ENCODE data around the gene LSMEM2. TPM values are rescaled to one million over a fixed set of nuclear protein-coding genes. Genes with fewer than 3 reads are reported as not detected.
"Not testable (repeated sequence)": the region's sequence is repeated elsewhere in the genome, so short reads cannot be mapped to it uniquely, and the experiment has no call there.

The LSMEM2 gene
- total and polyA plus RNA-seq, 2 experiments from 2014 or later: 0.59 to 0.86 TPM

DNA sequence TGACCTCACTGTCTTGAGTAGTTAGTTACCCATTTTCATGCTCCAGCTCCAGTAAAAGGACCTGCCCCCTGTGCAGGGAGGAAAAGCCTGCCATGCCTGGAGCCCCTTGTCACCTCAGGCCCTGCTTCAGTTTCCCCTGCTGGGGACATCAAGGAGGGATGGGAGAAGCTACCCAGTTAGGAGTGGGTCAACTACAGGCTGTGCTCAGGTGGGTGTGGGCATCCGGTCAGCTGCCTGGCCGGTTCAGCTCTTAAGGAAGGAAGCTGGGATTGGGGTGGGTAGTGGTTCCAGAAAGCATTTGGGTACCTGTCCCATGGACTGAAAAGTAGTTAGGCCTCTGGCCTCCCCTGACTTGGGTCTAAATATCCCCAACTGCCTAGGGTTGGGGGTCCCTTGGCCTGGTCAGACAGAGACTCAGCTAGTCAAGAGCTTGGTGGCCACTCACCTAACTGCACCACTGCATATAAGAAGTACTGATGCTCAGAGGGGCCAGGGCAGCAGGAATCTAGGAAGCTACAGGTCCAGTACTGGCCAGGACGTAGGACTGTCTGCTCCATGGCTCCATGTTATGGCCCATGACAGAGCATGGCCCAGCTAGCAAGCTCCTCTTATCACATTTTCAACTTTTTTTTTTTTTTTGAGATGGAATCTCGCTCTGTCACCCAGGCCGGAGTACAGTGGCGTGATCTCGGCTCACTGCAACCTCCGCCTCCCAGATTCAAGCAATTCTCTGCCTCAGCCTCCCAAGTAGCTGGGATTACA is 549 bp downstream of the LSMEM2 start:
- Histone ChIP-seq H3K36me3 (ENCODE audit: insufficient read depth) (no peaks in the 10 kb centered on the region), H2AFZ (no peak overlapping the region), H3K9me2 (ENCODE audit: insufficient read depth) (no peaks in the 10 kb centered on the region), H3K4me1 (ENCODE audit: insufficient read depth) (no peaks in the 10 kb centered on the region), H3K27me3 (ENCODE audit: insufficient read depth) (peaks cover 41% of the 10 kb centered on the region), H3K79me2 (replicated peaks; ENCODE audit: insufficient read depth) (no peaks in the 10 kb centered on the region), H3F3A (replicated peaks; ENCODE audit: low read depth) (peaks cover 10% of the 10 kb centered on the region; the same call in 1 of the 2 replicates), H4K20me1 (replicated peaks; ENCODE audit: insufficient read depth) (no peaks in the 10 kb centered on the region; the same call in 1 of the 2 replicates), H3K27ac (ENCODE audit: low read depth) (no peak overlapping the region), H3K4me3 (no peak overlapping the region), H3K4me2 (no peak overlapping the region)
- Mint-ChIP-seq H3K9me3 (no peaks in the 10 kb centered on the region), H3K4me1 (peaks cover 13% of the 10 kb centered on the region), H3K36me3 (ENCODE audit: low read depth) (no peaks in the 10 kb centered on the region), H3K4me3 (no peak overlapping the region), H3K27ac (no peak overlapping the region), H3K27me3 (ENCODE audit: insufficient read depth, low read depth, poor library complexity) (peaks cover 32% of the 10 kb centered on the region)
- ATAC-seq: no peak
- DNase-seq (ENCODE audit: low spot score): no peak
- TF ChIP-seq POLR2AphosphoS5 (IDR thresholded peaks at IDR 0.05; ENCODE audit: low read depth) (no peak), EZH2 (IDR thresholded peaks at IDR 0.05; ENCODE audit: low read depth, unreplicated experiment) (no peak), STAT1 (IDR thresholded peaks at IDR 0.05; ENCODE audit: unreplicated experiment) (no peak), EZH2phosphoT487 (IDR thresholded peaks at IDR 0.05; ENCODE audit: unreplicated experiment) (no peak)
- TF ChIP-seq, protein P1, sequence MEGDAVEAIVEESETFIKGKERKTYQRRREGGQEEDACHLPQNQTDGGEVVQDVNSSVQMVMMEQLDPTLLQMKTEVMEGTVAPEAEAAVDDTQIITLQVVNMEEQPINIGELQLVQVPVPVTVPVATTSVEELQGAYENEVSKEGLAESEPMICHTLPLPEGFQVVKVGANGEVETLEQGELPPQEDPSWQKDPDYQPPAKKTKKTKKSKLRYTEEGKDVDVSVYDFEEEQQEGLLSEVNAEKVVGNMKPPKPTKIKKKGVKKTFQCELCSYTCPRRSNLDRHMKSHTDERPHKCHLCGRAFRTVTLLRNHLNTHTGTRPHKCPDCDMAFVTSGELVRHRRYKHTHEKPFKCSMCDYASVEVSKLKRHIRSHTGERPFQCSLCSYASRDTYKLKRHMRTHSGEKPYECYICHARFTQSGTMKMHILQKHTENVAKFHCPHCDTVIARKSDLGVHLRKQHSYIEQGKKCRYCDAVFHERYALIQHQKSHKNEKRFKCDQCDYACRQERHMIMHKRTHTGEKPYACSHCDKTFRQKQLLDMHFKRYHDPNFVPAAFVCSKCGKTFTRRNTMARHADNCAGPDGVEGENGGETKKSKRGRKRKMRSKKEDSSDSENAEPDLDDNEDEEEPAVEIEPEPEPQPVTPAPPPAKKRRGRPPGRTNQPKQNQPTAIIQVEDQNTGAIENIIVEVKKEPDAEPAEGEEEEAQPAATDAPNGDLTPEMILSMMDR (conservative IDR thresholded peaks at IDR 0.05; ENCODE audit: low read depth in 2 of 2): no peak
- TF ChIP-seq, protein P2, sequence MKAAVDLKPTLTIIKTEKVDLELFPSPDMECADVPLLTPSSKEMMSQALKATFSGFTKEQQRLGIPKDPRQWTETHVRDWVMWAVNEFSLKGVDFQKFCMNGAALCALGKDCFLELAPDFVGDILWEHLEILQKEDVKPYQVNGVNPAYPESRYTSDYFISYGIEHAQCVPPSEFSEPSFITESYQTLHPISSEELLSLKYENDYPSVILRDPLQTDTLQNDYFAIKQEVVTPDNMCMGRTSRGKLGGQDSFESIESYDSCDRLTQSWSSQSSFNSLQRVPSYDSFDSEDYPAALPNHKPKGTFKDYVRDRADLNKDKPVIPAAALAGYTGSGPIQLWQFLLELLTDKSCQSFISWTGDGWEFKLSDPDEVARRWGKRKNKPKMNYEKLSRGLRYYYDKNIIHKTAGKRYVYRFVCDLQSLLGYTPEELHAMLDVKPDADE (IDR thresholded peaks at IDR 0.05): no peak

- H3K27me3 ChIP-seq (ENCODE audit: insufficient read depth); H3K4me2 ChIP-seq; H3K9me2 ChIP-seq (ENCODE audit: insufficient read depth); H3K27me3 Mint-ChIP-seq (ENCODE audit: insufficient read depth, low read depth, poor library complexity); H3K79me2 ChIP-seq (replicated peaks; ENCODE audit: insufficient read depth); H3K4me3 ChIP-seq; H3F3A ChIP-seq (replicated peaks; ENCODE audit: low read depth); H3K9me3 Mint-ChIP-seq; DNase-seq (ENCODE audit: low spot score); H3K4me1 Mint-ChIP-seq; H3K4me3 Mint-ChIP-seq; H3K27ac ChIP-seq (ENCODE audit: low read depth); ATAC-seq; H2AFZ ChIP-seq; H3K27ac Mint-ChIP-seq; H4K20me1 ChIP-seq (replicated peaks; ENCODE audit: insufficient read depth); H3K4me1 ChIP-seq (ENCODE audit: insufficient read depth): not testable (repeated sequence)
- peaks cover 11% of the 10 kb centered on the region for H3K36me3 ChIP-seq (ENCODE audit: insufficient read depth)
- peaks cover 25% of the 10 kb centered on the region for H3K36me3 Mint-ChIP-seq (ENCODE audit: low read depth)
These were observed 5.2 kb downstream of the LSMEM2 start for GRCh38 chr3:50284121-50284520.

All from GM23338 (cell line).